HG02973 (cell line): ENCODE results near the gene HDDC2.

ENCODE experiments used
- ATAC-seq: cut with Tn5 transposase; IDR thresholded peaks from one replicate; pipeline ENCODE4 v1.9.1; 2021; ENCODE audit warnings: moderate library complexity; ENCODE audit not compliant: unreplicated experiment

Gene HDDC2

DNA sequence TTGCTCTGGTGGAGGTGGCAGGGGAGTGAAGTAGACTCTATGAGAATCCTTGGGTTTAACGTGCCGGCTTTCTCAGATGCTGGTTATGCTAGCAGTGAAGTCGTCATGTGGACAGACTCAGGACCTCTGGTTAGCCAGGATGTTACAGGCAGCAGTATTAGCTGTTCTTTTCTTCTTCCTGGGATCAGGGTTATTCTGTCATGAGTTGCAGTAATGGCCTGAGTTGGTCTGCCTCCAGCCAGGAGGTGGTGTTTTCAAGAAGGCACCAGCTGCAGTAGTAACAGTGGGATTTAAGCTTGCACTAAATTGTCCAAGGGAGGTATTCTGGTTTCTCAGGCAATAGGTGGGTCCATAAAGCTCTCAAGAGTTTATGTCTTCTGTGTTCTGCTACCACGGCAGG is 56.7 kb downstream of the HDDC2 start:
- ATAC-seq = no peak

DNA sequence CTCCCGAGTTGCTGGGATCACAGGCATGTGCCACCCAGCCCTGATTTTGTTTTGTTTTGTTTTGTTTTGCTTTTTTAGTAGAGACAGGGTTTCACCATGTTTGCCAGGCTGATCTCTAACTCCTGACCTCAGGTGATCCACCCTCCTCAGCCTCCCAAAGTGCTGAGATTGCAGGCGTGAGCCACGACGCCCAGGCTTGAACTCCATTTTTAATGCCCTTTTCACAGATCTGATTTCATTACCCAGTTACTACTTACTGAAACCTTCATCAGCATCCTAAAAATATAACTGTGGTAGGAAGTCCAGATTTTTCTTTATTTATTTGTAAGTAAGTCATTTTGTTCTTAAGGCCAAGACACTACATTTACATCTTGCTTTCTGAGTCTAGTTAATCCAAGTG is 64.0 kb downstream of the HDDC2 start:
- no peak for ATAC-seq

DNA sequence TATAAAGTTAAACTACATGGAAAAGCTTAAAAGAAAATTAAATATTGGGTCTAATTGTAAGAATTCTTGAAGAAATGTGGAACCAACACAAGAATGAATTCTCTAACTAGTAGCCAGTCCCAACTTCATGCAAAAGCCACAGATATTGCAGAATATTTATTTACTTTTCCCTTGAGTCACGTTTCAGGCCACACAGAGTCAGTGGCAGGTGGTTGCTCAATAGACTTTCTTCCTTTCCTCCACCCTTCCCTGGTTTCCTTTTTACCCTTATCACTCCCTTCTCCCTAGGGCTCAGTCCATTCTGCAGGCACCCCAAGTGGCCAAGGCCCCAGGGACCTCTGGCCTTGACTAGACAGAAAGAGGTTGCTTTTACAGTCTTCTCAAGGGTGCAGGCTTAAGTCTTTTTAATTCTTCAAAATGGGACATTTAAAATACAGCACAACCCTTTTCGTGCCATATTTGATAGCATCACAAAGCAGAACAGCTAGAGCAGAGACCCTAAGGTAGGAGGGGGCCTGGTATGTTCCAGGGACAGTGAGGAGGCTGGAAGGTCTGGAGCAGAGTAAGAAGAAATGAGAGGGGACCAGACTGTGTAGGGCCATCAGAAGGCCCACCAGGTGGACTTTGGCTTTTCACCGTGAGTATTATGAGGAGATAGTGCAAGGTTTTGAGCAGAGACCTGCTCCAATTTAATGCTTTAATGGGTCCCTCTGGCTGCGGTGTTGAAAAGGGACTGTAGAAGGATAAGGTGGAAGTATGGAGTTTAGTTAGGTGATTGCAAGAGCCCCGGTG is 65.0 kb downstream of the HDDC2 start:
- ATAC-seq = no peak

DNA sequence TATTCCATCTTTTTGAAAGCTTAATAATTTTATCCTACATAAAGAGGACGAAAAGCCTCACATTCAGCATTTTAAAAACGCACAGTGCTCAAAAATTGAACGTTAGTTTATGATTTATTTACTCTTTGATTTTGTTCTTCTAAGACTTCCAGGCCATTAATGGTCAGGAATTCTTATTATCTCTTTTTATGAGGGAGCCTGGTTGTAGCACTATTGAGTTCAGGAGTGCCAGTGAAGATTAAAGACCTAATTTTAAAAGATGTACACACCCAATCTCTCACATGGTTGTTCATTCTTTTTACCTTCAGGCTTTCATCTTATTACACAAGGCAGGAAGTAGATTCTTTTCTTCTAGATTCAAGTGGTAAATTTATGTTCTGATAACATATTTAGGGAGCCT is 68.6 kb downstream of the HDDC2 start:
- ATAC-seq = no peak

DNA sequence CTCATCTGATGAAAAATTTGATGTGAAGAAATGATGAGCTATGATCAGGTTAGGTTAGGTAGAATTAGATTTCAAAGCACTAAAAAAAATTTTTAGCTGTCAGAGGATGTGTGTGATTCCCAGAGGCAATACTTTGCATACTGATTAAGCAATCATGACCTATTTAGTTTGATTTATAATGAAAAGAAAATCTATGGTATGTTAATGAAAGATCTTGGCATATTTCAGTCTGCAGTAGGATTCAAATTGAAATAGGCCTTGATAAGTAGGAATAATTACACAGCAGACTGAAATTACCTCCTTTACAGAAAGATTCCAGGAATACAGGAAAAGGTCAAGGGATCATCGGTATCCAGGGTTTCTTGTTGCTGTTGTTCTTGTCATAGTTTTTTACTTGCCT is 69.3 kb downstream of the HDDC2 start:
- no peak for ATAC-seq

DNA sequence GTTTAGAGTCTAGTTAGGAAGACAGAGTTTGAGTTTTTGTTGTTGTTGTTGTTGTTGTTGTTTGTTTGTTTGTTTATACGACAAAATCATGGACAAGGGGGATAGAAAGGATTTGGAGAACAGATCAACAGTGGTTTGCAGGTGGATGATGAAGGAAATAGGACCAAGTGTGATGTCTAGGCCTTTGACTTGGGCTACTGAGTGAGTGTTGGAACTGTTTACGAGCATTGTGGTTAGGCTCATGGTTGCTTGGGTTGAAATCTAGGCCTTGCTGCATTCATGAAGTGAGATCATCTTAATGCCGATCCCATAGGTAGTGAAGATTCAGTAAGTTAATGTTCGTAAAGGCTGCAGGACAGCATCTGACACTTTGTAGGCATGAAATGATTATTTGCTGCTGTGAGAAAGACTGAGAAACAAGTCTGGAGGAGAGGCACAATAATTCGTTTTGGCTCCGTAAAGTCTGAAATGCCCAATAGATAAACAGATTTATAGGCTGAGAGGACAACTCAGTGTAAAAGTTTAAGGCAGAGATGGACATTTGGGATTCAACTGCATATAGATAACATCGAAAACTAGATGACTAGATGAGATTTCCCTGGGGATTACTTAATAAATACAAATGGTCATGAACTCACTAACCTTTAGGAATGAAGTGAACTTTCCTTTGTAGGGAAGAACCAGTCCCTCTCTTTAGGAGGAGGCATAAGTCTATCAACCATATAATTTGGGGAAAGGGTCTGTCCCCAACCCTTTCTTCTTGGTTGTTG is 70.0 kb downstream of the HDDC2 start:
- ATAC-seq = no peak

DNA sequence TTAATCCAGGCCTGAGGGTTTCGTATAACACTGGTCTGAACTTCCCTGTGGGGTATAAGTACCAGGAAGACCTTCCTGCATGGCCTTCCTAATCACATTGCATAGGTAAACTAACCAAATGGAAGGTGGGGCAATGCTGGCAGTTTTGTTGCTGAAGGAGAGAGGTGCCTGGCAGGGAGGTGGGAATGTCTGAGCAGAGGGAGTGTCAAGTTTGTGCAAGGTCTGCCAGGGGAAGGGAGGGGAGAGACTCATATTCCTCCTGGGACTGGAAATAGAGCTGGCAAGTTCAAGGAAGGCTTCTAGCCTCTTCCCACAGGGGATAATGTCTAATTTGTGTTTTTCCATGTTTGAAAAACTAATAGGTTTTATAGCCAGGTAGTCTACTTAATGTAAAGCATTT is 70.6 kb downstream of the HDDC2 start:
- ATAC-seq = no peak

DNA sequence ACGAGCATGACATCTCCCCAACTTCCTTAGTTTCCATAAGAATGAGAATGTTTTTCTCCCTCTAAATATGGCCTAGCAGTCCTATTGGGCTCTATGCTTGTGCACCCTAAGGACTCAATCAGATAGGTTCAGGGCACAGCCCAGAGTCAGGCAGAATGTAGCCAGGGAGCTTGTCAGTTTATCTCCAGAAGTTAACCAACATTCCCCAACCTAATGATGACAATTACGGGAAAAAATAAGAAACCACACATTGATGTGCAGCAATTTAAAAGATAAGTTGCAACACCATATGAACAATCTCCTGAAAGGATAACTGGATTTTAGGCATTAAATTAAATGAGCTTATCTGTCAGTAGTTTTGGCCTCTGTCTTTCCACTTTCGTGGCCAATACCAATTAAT is 71.1 kb downstream of the HDDC2 start:
- ATAC-seq = no peak

DNA sequence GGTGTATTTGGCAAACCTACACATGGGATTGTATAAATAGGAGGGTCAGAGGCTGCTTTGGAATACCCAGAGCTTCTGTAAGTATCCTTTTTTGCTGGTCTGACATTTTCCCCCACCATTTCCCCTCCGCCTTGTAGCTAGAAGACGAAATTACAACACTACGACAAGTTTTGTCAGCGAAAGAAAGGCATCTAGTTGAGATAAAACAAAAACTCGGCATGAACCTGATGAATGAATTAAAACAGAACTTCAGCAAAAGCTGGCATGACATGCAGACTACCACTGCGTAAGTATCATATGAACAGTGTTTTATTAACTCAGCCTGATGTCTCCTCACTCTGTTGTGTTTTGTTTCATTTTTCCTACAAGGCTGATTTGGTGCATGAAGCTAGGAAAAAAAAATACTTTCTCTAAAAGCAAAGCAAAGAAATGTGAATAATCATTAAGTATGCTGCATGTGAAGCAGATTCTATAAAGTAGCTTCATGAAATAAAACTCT is 72.7 kb downstream of the HDDC2 start:
- no peak for ATAC-seq

DNA sequence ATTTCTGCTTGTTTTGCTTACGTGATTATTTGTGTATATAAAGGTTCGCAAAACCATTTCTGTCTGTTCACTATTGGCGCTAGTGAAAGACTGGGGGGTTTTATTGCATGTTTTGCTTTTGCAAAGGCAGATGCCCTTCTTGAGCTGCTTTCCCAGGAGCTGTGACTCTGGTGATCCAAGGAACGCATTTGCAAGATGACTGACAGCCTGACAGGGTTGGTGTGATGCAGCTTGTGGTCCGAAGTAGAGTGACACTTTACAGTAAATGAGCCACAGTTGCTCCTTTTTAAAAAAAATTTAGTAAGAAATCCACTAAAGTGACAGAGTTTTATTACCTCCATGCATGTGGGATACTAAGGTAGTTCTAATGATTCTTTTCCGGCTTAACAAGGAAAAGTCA is 74.5 kb downstream of the HDDC2 start:
- no peak for ATAC-seq
